Stimulated activated CD4-positive, alpha-beta T cell treated with anti-CD3 and anti-CD28 coated beads, Interleukin-15, amount 100 ng/mL, for 1 hour (primary cell): ENCODE measurements around the gene EPHB2.

Experiments used
- DNase-seq, 2 donors: peaks; one replicate each; pipeline ENCODE4 v3.0.0-alpha.2; 2020; ENCODE audit warnings: low read depth in 1 of 2, low spot score in 1 of 2

Gene EPHB2

DNA sequence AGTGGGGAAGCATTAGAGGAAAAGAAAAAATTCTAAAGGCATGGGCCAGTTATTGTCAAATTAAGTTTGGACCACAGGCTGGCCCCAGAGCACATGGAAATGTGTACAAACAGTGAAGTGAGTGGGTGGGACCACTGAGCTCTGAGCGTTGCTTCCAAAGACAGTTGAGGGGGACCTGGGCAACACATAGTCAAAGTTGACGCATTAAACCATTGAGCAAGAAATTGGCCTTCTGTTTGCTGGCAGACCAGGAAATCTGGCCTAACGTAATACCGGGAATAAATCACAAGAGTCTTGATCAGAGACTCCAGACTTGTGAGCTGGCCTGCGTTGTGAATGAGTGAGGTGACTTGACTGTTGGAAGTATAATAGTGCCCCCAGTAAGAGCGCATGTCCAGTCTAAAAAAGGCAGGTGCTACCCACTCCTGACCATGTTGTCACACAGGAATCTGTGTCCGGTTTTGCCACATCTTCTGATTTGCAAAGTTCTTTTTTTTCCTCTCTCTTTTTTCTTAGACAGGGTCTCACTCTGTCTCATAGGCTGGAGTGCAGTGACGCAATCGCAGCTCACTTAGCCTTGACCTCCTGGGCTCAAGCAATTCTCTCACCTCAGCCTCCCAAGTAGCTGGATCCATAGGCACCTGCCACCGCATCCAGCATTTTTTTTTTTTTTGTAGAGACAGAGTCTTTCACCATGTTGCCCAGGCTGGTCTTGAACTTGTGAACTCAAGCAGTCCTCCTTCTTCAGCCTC, 10.7 kb downstream of the EPHB2 start:
- no peak for DNase-seq

DNA sequence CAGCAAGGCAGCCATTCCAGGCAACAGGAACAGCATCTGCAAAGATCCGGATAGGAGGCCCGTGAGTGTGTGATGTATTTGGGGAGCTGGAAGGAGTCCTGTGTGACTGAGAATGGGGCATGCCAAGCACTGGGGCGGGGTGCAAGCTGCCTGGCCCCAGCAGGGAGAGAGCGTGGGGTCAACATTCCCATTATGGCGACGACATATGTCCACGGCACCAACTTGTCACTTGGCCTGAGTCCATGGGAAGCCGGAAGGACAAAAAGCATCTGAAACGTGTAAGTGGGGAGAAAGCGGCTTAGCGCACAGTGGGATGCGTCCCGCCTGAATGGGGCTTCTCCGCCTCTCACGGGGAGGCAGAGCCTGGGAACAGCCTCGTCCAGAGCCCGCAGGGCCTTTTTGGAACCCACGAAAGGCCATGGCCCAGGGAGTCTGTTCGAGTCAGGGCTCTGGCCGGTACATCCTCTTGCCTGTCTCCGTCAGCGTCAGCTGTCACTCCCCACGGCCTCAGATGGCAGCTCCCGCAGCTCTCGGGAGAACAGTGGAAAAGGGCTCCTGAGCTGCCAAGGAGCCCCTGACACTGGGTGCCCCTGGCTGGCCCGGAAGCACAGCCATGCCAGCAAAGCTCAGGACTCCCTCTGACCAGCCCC, 12.4 kb downstream of the EPHB2 start:
- no peak for DNase-seq

DNA sequence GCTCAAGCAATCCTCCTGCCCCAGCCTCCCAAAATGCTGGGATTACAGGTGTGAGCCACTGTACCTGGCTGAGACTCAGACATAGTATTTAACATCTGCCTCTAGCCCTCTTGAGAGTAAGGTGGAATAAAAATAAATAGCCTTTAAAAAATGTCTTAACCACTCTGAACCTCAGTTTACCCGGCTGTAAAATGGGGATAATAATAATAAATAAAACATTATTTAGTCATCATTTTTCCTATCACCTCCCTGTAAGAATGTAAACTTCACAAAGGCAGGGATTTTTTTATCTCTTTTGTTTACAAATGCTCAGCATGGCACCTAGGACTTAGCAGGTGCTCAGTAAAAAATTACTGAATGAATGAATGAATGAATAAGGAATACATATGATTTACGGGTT, 17.2 kb downstream of the EPHB2 start:
- no peak for DNase-seq

DNA sequence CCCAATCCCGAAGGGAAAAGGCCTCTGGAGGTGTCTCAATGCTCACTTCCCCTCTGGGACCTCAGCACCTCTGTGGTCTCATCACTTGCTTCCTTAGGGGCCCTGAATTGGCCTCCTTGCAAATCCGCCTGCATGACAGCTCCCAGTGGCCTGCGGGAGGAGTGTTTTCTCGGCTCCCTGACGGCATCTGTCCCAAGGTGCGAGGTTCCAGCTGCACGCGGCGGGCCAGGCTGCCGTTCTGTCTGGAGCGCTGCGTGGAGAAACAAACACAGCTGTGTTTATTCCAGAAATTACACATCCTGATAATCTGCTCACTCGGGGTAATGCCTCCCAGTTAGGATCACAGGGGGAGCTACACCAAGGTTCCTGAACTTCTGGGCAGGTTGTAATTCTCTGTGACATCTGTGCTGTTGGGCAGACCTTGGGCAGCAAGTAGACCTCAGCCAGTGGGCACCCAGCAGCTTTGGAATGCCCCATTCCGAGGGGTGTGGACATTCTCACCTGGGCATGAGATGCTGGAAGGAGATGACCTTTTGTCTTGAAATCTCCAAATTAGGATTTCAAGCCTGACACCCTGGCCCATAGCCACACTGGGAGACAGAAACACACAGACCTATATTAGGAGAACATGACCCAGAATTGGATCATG, 18.2 kb downstream of the EPHB2 start:
- no peak for DNase-seq

DNA sequence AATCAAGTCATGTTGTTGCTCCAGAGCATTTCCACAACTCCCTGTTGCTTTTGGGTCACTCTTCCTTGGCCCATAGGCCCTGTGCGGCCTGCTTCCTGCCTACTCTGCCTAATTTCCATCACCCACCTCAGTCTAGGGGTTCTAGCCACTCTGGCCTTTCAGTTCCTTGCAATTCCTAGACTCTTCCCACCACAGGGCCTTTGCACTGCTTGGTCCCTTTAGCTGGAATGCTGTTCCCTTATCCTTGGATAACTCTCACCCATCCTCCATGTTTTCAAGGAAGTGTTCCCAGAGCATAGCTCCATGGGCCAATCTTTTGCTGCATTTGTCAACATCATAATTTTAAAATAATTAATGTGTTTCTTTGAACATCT, 18.7 kb downstream of the EPHB2 start:
- DNase-seq: no peak

DNA sequence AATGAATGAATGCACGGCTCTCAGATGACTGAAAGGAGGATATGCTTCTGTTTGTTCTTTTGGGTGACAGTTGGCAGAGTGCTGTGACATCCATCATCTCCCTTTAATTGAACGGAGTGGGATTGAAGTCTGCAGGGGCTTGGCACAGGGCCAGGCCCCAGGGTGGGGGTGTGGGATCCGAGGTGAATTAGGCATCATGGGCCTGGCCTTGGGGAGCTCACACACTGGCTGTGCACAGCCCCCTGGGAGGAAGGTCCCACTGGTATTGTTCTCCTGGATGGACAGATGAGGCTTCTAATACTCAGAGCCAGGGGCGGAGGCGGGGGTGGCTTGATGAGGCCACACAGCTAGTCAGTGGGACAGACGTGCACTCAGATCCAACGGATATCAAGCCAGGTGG, 19.3 kb downstream of the EPHB2 start:
- no peak for DNase-seq

DNA sequence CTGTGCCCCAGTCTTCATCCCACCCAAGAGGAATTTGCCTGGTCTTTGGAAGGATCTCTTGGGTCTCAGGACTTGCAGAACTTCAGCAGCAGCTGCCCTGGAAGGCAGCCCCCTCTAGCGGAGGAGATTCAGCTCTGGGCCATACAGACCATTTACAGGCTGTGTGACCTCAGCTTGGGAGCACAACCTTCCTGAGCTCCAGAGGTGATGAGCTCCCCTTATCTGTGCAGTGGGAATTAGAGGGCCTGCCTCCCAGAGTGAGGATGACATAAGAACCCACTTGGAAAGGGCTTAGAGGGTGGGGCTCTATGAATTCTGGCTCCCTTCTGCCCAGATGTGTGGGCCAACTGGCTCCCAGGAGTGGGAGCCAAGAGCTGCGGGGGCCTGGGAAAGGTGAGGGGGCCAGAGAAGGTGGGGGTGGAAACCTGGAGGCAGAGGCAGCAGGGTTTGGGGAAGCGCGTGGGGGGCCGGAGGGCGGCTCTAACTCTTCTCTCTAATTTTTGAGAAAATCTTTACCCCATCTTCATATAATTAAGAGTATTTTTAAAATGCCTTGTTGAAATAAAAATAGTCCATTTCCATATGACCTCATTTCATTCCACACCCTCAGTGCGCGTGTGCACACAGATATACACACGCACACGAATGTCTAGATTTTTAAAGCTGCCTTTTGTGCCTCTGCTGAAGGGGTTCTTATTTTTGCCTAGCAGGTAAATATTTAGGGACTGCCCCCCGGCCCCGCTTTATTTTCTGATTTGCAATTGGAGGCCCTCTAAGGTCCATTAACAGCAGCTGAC, 21.5 kb downstream of the EPHB2 start:
- no peak for DNase-seq

DNA sequence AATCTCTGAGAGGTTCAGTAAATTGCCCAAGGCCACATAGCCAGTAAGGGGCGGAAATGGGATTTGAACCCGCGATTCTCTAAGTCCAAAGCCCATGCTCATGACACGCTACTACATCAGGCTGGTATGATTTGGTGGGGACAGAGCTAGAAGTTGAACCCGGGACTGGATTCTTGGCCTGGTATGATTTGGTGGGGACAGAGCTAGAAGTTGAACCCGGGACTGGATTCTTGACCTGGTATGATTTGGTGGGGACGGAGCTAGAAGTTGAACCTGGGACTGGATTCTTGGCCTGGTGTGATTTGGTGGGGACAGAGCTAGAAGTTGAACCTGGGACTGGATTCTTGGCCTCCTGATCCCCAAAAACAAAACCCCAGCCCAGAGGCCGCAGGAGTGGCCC, 23.0 kb downstream of the EPHB2 start:
- DNase-seq: no peak

DNA sequence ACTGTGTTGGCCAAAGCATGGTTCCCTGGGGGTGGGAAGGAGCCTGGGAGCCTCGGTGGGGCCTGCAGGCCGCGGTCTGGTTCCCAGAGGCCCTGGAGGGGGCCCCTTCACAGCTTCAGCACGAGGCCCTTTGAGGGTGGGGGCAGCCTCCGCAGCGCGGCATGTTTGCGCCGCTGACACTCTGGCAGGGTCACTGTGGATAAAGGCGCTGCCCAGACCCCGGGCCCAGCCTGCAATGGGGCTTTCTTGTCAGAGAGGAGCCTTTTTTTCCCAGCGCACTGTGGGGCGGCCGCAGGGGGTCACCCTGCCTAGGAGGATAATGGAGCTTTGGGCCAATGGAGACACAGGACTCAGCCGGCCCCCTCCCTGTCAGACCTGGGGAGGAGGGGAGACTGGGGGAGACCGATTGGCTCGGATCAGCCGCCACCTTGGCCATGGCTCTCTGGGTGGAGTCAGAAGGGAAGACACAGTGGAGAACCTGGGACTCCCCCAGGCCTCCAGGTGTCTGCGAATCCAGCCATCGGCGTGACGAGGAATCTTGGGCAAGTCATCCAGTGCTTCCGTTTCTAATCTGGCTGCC, 26.0 kb downstream of the EPHB2 start:
- no peak for DNase-seq

DNA sequence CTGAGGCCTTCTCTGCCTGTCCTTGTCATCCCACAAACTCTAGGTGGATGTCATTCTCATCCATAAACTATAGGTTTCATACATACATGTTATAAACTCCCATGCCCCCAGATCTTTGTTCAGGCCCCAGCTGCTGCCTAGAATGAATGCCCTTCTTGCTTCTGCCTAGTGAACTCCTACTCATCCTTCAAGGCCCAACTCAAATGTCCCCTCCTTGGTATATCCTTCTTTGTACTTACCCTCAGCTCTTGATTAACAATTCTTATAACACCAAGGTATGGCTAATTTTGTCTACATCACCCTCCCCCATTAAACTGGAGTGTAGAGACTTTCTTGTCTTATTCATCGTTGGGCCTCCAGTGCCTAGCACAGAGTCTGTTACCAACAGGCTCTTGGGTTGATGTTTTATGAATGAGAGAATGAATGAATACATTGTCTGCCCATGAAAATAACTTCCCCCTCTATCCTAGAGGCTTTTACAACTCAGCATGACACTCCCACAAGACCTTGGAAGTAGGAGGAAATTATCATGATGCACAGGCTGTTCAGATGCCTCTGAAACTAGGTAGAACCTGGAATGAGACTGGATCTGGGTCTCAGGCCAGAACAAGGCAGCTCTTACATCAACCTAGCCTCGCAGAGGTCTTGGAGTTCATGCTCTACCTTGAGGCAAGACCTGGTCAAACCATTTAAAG, 26.9 kb downstream of the EPHB2 start:
- no peak for DNase-seq

DNA sequence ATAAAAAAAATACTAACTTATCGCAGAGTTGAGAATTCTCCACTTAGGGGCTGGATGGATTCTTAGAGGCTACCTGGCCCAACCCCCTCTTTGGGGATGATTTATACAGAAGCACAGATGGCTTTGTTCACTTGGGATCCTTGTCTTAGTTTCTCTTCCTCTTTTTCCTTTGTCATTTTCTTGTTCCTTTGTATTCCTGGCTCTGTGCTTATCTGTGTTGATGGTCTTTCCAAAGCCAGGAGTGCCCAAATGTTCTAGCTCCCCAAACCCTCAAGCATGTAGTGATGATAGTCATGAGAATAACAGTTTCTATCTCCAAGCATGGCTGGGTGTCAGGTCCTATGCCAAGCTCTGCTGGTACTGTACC, 27.4 kb downstream of the EPHB2 start:
- DNase-seq: no peak

DNA sequence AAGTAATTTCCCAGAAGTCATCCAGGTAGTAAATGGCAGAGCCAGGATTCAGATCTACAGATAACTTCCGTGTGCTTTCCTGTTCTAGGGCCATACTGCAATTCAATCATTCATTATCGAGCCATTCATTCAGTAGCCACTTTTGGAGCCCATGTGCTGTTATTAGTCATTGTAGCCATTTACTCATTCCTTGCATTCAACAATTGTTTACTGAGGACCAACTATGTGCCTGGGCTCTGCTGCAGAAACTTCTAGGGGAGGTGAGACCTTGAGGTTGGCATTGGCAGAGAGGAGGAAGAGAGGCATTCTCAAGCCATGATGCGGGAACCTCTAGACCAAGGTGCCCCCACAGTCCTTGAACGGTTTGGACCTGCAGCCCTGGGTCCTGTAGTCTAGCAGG, 27.9 kb downstream of the EPHB2 start:
- DNase-seq: no peak

DNA sequence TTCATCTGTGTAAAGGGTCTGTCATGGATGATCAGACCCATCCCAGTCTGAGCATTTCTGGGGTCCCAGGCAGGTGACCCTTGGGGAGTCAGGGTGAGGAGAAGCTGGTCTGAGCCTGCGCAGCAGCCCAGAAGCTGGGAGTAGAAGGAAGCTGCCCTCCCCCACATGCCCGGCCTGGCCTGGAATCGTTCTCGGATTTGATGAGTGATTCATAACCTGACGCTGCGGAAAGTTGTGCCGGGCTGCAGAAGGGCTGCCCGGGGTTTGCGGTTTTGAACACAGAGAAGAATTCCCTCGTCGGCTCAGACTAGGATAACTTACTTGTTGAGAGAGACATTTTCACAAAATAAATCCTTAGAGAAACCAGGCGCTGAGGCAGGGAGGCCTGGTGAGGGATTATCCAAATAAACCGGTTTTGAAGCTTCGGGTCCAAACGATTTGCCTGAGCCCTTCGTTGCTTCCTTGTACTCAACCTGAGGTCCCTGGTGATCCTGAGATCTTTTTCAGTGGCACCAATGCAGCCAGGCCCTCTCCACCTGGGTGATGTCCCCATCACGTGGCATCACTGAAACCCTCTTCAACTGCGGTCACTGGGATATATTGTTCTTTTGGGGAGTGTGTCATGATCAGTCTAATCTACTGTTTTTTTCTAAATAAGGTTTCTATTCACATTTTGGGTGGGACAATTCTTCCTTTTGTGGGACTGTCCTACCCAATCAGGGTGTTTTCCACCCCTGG, 29.2 kb downstream of the EPHB2 start:
- no peak for DNase-seq

DNA sequence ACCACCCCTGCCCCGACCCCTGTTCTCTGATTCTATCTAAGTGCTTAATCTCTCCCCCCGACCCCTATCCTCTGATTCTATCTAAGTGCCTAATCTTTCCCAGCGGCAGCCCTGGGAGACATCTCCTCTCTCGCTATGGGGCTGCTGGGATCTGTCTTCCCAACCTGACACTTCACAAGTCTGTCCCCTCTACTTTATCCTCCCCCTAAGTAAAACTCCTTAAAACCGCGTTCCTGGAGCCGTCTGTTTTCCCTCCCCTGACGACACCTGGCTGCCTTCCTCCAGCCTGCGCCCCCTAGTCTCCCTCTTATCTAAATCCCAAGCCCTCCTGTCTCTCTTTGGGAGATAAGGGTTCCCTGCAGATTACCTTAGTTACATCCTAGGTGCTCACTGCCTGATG, 30.5 kb downstream of the EPHB2 start:
- no peak for DNase-seq

DNA sequence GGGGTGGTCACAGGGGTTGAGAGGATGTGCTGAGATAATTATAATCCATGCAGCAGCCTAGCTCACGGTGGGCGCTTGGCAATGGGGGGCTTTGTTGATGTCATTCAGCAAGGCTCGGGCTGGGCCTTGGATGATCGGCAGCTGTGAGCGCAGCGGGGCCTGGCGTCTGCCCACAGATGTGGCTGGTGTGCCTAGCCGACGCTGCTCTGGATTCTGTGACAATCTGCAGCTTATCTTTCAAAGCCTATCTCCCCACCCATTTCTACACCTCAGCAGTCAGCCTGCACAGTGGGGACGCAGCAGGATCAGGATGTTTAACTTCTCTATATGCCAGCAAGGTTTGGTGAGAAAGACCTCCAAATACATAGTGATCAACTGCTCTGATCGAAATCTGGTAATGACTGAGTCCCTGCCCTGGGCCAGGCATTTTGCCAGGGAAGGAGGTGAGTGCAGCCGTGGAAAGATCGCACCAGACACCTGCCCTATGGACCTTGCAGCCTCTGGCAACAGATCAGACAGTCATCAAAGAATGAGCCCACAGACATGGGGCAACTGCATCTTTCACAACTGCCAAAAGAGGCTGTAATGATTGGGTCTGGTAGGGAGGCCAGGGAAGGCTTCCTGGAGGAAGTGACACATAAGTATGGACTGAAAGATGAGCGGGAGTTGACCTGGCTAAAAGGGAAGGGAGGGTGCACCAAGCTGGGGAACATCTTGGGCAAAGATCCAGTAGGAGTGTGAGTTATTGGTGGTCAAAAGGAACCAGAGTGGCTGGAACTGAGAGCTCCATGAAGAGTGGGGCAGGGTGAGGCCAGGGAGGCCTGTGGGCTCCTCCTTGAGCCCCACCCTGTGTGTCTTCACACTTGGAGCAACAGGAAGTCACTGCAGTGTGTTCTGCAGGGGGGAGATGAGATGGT, 35.3 kb downstream of the EPHB2 start:
- no peak for DNase-seq

DNA sequence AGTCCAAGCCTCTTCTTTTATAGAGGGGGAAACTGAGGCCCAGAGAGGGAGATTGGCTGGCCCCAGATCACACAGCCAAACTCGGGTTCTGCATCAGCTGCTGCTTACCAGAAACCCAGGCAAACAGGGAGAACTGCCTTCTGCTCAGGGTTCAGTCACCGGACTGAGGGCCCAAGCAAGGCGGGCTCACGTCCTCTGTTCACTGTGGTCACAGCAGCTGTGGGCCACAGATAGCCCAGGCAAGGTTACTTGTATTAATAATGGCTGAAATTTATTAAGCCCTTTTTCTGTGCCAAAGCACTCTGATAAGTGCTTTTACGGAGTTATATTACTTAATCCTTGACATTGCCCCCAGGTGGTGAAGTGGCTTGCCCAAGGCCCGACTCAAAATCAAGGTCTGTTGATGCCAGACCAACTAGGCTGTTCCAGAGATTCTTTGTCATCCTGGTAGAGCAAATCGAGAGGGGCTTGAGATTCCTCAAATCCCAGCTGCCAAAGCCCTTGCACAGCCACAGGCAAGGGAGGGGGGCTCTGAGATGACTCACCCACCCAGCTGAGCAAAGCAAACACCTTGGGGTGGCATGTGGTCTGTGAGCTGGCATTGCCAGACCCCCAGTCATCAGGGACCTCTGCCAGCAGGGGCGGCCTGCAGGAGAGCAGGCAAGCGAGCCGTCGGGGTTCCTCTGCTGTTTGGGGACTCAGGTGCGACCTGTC, 36.5 kb downstream of the EPHB2 start:
- DNase-seq: no peak

DNA sequence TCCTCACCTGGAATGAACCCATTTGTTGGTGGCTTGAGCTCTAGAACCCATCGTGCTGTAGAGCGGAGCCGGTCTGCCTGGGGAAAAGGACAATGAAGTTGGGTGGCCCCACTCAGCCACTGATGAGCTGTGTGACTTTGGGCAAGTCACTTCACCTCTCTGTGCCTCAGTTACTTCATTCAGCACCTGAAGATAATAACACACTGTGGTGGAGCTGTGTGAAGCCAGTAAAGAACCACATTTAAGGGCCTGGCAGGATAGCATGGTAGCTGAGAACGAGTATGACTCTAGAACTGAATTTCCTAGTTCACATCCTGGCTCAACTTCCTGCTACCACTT, 37.1 kb downstream of the EPHB2 start:
- DNase-seq: no peak

DNA sequence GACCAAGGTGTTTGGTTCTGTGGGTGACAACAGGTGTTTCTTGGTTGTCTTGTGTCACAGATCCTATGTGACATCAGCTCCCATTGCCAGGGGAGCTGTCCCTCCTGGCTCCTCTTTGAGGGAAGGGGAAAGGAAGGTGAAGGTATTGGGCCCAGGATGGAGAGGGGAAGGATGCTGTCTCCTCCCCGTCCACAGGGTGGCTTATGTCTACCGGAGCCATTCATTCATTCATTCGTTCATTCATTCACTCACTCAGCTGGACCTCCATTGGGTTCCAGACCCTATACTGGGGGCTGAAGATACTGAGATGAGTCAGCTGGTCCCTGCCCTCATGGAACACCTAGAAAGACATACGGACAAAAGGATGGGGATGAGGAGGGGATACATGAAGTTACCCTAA, 38.9 kb downstream of the EPHB2 start:
- no peak for DNase-seq
